HG03097 (cell line): ENCODE results near the gene ARHGAP45.

ENCODE experiments used
- ATAC-seq: cut with Tn5 transposase; IDR thresholded peaks from one replicate; pipeline ENCODE4 v1.9.1; 2021; ENCODE audit not compliant: unreplicated experiment, low FRiP score

Gene ARHGAP45

GRCh38 chr19:1069009-1069779, 2.2 kb downstream of the ARHGAP45 start:
- no peak for ATAC-seq

GRCh38 chr19:1070576-1070930, 3.6 kb downstream of the ARHGAP45 start:
- no peak for ATAC-seq

- ATAC-seq, result no peak
Measured at GRCh38 chr19:1070931-1071791, 4.2 kb downstream of the ARHGAP45 start.

GRCh38 chr19:1072371-1073015, 5.5 kb downstream of the ARHGAP45 start:
- ATAC-seq, result no peak

GRCh38 chr19:1073063-1073955, 6.3 kb downstream of the ARHGAP45 start:
- ATAC-seq, result no peak

GRCh38 chr19:1073956-1074517, 7.1 kb downstream of the ARHGAP45 start:
- no peak for ATAC-seq

GRCh38 chr19:1074544-1075283, 7.7 kb downstream of the ARHGAP45 start:
- peak; percentile 39 for ATAC-seq

- ATAC-seq, result no peak
Measured at GRCh38 chr19:1076046-1076386, 9.0 kb downstream of the ARHGAP45 start.

- ATAC-seq, result peak; percentile 66
Measured at GRCh38 chr19:1076951-1077350, 10.0 kb downstream of the ARHGAP45 start.

GRCh38 chr19:1079566-1080111, 12.7 kb downstream of the ARHGAP45 start:
- no peak for ATAC-seq

GRCh38 chr19:1080360-1081161, 13.6 kb downstream of the ARHGAP45 start:
- no peak for ATAC-seq

GRCh38 chr19:1081301-1082164, 14.6 kb downstream of the ARHGAP45 start:
- no peak for ATAC-seq

- ATAC-seq, result no peak
Measured at GRCh38 chr19:1082165-1082927, 15.4 kb downstream of the ARHGAP45 start.

GRCh38 chr19:1082928-1083816, 16.2 kb downstream of the ARHGAP45 start:
- no peak for ATAC-seq

GRCh38 chr19:1084024-1084868, 17.3 kb downstream of the ARHGAP45 start:
- ATAC-seq, result no peak
